Kidney (tissue), 14 donors: Measurements from ENCODE around the gene WASF2. TPM values are rescaled to one million over a fixed set of nuclear protein-coding genes. Genes with fewer than 3 reads are reported as not detected.
A peak's percentile ranks its signal among the peaks of the same experiment; 100 is the strongest.

Experiments
- DNase-seq, 5 donors: peaks; one replicate each; pipeline ENCODE4 v3.0.0-alpha.2; 2013 to 2020
- FAIRE-seq: peaks from 2 replicates; lab custom pipeline; 2012; peaks lifted over from hg19 to GRCh38; lab: Jason Lieb, UNC
- H3K27ac ChIP-seq, 2 donors: one replicate each; pipeline ENCODE4 v1.7.0; 2013; ENCODE audit warnings: low read depth in 2 of 2, low read length in 2 of 2, inconsistent platforms in 1 of 2
- H3K27me3 ChIP-seq: one replicate; pipeline ENCODE4 v1.7.1; 2013; ENCODE audit warnings: low read length, inconsistent platforms; ENCODE audit not compliant: control insufficient read depth, insufficient read depth
- H3K36me3 ChIP-seq, 3 donors: one replicate each; pipeline versions ENCODE4 v1.7.0 to v1.7.1; 2013; ENCODE audit warnings: low read length in 3 of 3, control low read depth in 1 of 3, inconsistent platforms in 1 of 3; ENCODE audit not compliant: insufficient read depth in 3 of 3, control insufficient read depth in 2 of 3
- H3K4me1 ChIP-seq, 3 donors: one replicate each; pipeline versions ENCODE4 v1.7.0 to v1.7.1; 2013; ENCODE audit warnings: low read length in 3 of 3, inconsistent platforms in 1 of 3, low read depth in 1 of 3; ENCODE audit not compliant: control insufficient read depth in 2 of 3, insufficient read depth in 2 of 3
- H3K4me3 ChIP-seq, 3 donors: one replicate each; pipeline versions ENCODE4 v1.7.0 to v1.8.1; 2013; ENCODE audit warnings: low read length in 3 of 3, control low read depth in 1 of 3, inconsistent platforms in 1 of 3
- H3K9ac ChIP-seq, 3 donors: one replicate each; pipeline versions ENCODE4 v1.7.0 to v1.7.1; 2013; ENCODE audit warnings: low read length in 3 of 3, control low read depth in 1 of 3, inconsistent platforms in 1 of 3
- H3K9me3 ChIP-seq, 3 donors: one replicate each; pipeline versions ENCODE4 v1.7.0 to v1.7.1; 2013; ENCODE audit warnings: low read length in 3 of 3, control low read depth in 1 of 3, inconsistent platforms in 1 of 3; ENCODE audit not compliant: control insufficient read depth in 2 of 3, insufficient read depth in 1 of 3
- CTCF ChIP-seq: IDR thresholded peaks from 3 replicates; pipeline ENCODE4 v1.5.1; 2012; ENCODE audit warnings: mild to moderate bottlenecking, moderate library complexity, borderline replicate concordance; ENCODE audit not compliant: insufficient read depth; ENCODE audit errors: extremely low read depth
- intact Hi-C: fragments of 100-400 bp; cut with DNase I; formaldehyde crosslinking; loops from one replicate; pipeline ENCODE4 v1.11.1; 2022
- polyA plus RNA-seq: library from polyadenylated mRNA; stranded (reverse); fragments of 350-450 nt; fragmentation: Illumina TruSeq; extraction: RNeasy Lipid Tissue Mini Kit (QIAGEN cat#74804); gene quantifications from one replicate; pipeline ENCODE4 v1.2.3, GENCODE V29; 2014; ENCODE audit warnings: low read depth, low replicate concordance; ENCODE audit not compliant: insufficient read depth
- total RNA-seq: library from RNA; stranded (reverse); fragmentation: NEBNext Ultra II Directional; extraction: Animal tissue kit (Norgen Biotek cat#: 25700); gene quantifications from one replicate; pipeline ENCODE4 v1.2.1, GENCODE V29; 2021
- donor health status: control.
- donor health status: control.
- donor health status: control.
- donor health status: control.
- donor health status: control.
- donor health status: DM: yes; HTN: yes; CAD: no.
- donor health status: Normal renal cell carcinoma (clear cell type).

Gene WASF2
- total and polyA plus RNA-seq, 2 donors from 2014 or later, result 23.9 to 159 TPM

DNA sequence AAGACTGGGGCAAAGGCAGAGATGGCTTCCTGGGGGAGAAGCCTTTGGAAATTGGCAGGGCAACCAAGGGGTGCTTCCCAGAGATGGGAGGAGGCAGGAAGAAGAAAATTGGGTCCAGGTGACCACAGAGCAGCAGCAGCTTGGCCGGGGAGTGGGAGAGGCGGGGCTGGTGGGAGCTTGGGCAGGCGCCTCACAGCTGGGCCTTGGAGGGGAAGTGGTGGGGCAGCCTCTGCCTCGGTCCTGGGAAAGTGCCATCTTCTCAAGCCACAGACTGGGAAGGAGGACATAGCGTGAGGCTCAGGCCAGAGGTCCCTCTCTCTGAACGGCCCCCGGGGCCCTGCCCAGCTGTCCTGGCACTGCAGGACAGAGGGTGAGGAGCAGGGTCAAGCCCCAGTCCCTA lies 24.0 kb upstream of the WASF2 start:
- no peak overlapping the region for H3K4me3 ChIP-seq
- peaks cover 0 to 2% (median 0%) of the 10 kb centered on the region in 3 donors for H3K4me1 ChIP-seq
- no peak for TF ChIP-seq CTCF
- no peaks in the 10 kb centered on the region for H3K9me3 ChIP-seq
- H3K9ac ChIP-seq, result no peak overlapping the region
- FAIRE-seq (no peak), DNase-seq (no peak)
- H3K27me3 ChIP-seq, result no peaks in the 10 kb centered on the region
- intact Hi-C loops, result no loop called here
- no peak overlapping the region for H3K27ac ChIP-seq
- H3K36me3 ChIP-seq, result no peaks in the 10 kb centered on the region

DNA sequence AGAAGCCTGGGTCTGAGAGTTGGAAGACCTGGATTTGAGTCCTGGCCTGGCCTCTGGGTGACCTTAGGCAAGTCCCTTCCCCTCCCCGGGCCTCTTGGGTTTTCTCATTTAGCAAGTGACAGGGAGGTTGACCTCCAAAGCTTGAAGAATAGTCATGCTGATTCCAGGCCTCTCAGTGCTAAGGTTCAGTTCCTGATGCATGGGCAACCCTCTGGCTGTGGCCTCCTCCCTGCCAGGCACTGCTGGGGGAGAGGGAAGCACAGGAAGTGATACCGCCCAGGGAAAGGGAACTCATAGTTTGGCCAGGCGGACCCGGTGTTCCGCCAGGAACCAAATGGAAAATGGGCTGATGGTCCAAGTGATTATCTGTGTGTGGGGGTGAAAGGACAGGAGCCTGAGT lies 23.6 kb upstream of the WASF2 start:
- Histone ChIP-seq H3K27me3 (no peaks in the 10 kb centered on the region), H3K9me3 (no peaks in the 10 kb centered on the region), H3K27ac (no peak overlapping the region), H3K9ac (no peak overlapping the region), H3K4me1 (no peaks in the 10 kb centered on the region), H3K36me3 (no peaks in the 10 kb centered on the region), H3K4me3 (no peak overlapping the region)
- FAIRE-seq, result no peak
- DNase-seq, result no peak
- intact Hi-C loops, result no loop called here
- no peak for TF ChIP-seq CTCF

GRCh38 chr1:27509127-27510080 lies 19.4 kb upstream of the WASF2 start:
- Histone ChIP-seq H3K36me3 (no peaks in the 10 kb centered on the region), H3K9me3 (no peaks in the 10 kb centered on the region), H3K27ac (no peak overlapping the region), H3K9ac (no peak overlapping the region), H3K4me1 (peaks cover 0 to 10% (median 6%) of the 10 kb centered on the region in 3 donors), H3K27me3 (no peaks in the 10 kb centered on the region), H3K4me3 (no peak overlapping the region)
- TF ChIP-seq CTCF, result no peak
- intact Hi-C loops, result no loop called here
- DNase-seq (peak in 3 of 5 donors; percentile 65 to 77 (median 67)), FAIRE-seq (no peak)
